Ishikawa (cell line): Measurements from ENCODE around the gene VAV3.

Experiments used
- EP300 ChIP-seq: IDR thresholded peaks from 2 replicates; pipeline ENCODE4 v1.6.1; 2012; ENCODE audit warnings: borderline replicate concordance
- TEAD4 ChIP-seq: IDR thresholded peaks from 2 replicates; pipeline ENCODE4 v1.6.1; 2012
- ZBTB7A ChIP-seq: IDR thresholded peaks from 2 replicates; pipeline ENCODE4 v1.6.1; 2012; ENCODE audit warnings: low read depth
- TF ChIP-seq, protein P1 (sequence below): IDR thresholded peaks from 2 replicates; pipeline ENCODE4 v1.6.1; 2012

GRCh38 chr1:107674486-107674885, 290.5 kb downstream of the VAV3 start:
- no peak for TF ChIP-seq TEAD4
- TF ChIP-seq ZBTB7A, result no peak
- TF ChIP-seq EP300, result no peak
- TF ChIP-seq, protein P1, sequence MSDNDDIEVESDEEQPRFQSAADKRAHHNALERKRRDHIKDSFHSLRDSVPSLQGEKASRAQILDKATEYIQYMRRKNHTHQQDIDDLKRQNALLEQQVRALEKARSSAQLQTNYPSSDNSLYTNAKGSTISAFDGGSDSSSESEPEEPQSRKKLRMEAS, result no peak
